HCT116 (cell line): ENCODE measurements around the gene OTOR.

Experiments
- POLR2A ChIP-seq: IDR thresholded peaks from 2 replicates; pipeline ENCODE4 v1.7.0; 2011; ENCODE audit warnings: borderline replicate concordance; ENCODE audit not compliant: insufficient read depth, insufficient read length; ENCODE audit errors: extremely low read depth
- TF ChIP-seq, protein P1 (sequence below), 3 experiments: fragments of 200-600 bp in 1 of 3; sonication (generic) in 1 of 3; IDR thresholded peaks in 2 of 3; conservative IDR thresholded peaks in 1 of 3; 2 replicates each; pipeline ENCODE4 v1.5.1; 2012 to 2017; ENCODE audit warnings: low read depth in 2 of 3, low read length in 2 of 3, antibody characterized with exemption in 1 of 3, borderline replicate concordance in 1 of 3, control low read depth in 1 of 3, mild to moderate bottlenecking in 1 of 3, mixed read lengths in 1 of 3, mixed run types in 1 of 3, moderate library complexity in 1 of 3; ENCODE audit not compliant: insufficient read depth in 1 of 3

DNA sequence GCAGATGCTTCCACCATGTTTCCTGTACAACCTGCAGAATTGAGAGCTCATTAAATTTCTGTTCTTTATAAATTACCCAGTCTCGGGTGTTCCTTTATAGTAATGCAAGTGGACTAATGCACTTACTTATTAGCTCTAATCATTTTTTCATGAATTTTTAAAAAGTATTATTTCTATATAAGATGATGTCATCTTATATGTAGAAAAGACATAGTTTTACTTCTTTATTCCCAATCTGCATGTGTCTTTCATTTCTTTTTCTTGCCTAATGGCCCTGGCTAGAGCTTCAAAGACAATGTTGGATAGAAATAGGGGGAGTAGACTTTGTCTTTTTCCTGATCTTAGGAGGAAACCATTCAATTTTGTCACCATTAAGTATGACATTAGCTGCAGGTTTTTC is 27.8 kb downstream of the OTOR start:
- no peak for TF ChIP-seq POLR2A
- TF ChIP-seq, protein P1, sequence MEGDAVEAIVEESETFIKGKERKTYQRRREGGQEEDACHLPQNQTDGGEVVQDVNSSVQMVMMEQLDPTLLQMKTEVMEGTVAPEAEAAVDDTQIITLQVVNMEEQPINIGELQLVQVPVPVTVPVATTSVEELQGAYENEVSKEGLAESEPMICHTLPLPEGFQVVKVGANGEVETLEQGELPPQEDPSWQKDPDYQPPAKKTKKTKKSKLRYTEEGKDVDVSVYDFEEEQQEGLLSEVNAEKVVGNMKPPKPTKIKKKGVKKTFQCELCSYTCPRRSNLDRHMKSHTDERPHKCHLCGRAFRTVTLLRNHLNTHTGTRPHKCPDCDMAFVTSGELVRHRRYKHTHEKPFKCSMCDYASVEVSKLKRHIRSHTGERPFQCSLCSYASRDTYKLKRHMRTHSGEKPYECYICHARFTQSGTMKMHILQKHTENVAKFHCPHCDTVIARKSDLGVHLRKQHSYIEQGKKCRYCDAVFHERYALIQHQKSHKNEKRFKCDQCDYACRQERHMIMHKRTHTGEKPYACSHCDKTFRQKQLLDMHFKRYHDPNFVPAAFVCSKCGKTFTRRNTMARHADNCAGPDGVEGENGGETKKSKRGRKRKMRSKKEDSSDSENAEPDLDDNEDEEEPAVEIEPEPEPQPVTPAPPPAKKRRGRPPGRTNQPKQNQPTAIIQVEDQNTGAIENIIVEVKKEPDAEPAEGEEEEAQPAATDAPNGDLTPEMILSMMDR (IDR thresholded peaks at IDR 0.05 in 2 of 3, conservative IDR thresholded peaks at IDR 0.05 in 1 of 3; ENCODE audit: borderline replicate concordance in 1 of 3, insufficient read depth in 1 of 3, low read depth in 2 of 3, low read length in 2 of 3) = no peak
